CD4-positive, alpha-beta memory T cell (primary cell): ENCODE data around the gene PCDHGA4. TPM values are rescaled to one million over a fixed set of nuclear protein-coding genes. Genes with fewer than 3 reads are reported as not detected.
"Not testable (repeated sequence)": the region's sequence is repeated elsewhere in the genome, so short reads cannot be mapped to it uniquely, and the experiment has no call there.

Experiments
- CTCF ChIA-PET: fragments of 350-600 bp; sonication (Branson Sonifier 250); formaldehyde crosslinking; loops from one replicate; lab custom pipeline; 2021; ENCODE audit warnings: inconsistent platforms; ENCODE audit not compliant: partially characterized antibody; lab: Charles Lee
- POLR2A ChIA-PET: fragments of 350-600 bp; sonication (Branson Sonifier 250); formaldehyde crosslinking; loops from one replicate; lab custom pipeline; 2021; ENCODE audit not compliant: partially characterized antibody; lab: Charles Lee
- DNase-seq, 5 donors: peaks; one replicate each; pipeline versions ENCODE4 v3.0.0 to v3.0.0-alpha.2; 2020 to 2022; ENCODE audit warnings: mixed read lengths in 1 of 5
- H3K27ac ChIP-seq: one replicate; pipeline ENCODE4 v1.7.0; 2013; ENCODE audit warnings: low read depth, low read length
- H3K27me3 ChIP-seq: 2 replicates; pipeline ENCODE4 v1.7.0; 2013; ENCODE audit warnings: mild to moderate bottlenecking, low read length, moderate library complexity; ENCODE audit not compliant: insufficient read depth
- H3K36me3 ChIP-seq: 2 replicates; pipeline ENCODE4 v1.7.0; 2013; ENCODE audit warnings: mild to moderate bottlenecking, low read length, moderate library complexity; ENCODE audit not compliant: insufficient read depth
- H3K4me1 ChIP-seq: 2 replicates; pipeline ENCODE4 v1.7.0; 2013; ENCODE audit warnings: mild to moderate bottlenecking, low read length, moderate library complexity; ENCODE audit not compliant: insufficient read depth
- H3K4me3 ChIP-seq, 2 donors: one replicate each; pipeline ENCODE4 v1.7.0; 2013; ENCODE audit warnings: low read length in 2 of 2, mild to moderate bottlenecking in 1 of 2
- H3K9me3 ChIP-seq, 2 donors: one replicate each; pipeline ENCODE4 v1.7.0; 2013; ENCODE audit warnings: low read length in 2 of 2, control low read depth in 1 of 2; ENCODE audit not compliant: control insufficient read depth in 1 of 2
- H3K27ac Mint-ChIP-seq, 7 donors: one replicate each; pipeline ENCODE4 v1.8.0; 2020 to 2021; ENCODE audit warnings: mixed read lengths in 7 of 7, mild to moderate bottlenecking in 6 of 7, inconsistent platforms in 3 of 7, moderate library complexity in 3 of 7
- H3K27me3 Mint-ChIP-seq, 2 donors: one replicate each; pipeline ENCODE4 v1.8.0; 2020 to 2021; ENCODE audit warnings: mixed read lengths in 2 of 2
- H3K36me3 Mint-ChIP-seq, 2 donors: one replicate each; pipeline ENCODE4 v1.8.0; 2020 to 2021; ENCODE audit warnings: mixed read lengths in 2 of 2, inconsistent platforms in 1 of 2, mild to moderate bottlenecking in 1 of 2
- H3K4me1 Mint-ChIP-seq, 4 donors: one replicate each; pipeline ENCODE4 v1.8.0; 2020 to 2021; ENCODE audit warnings: mixed read lengths in 4 of 4, mild to moderate bottlenecking in 1 of 4
- H3K4me3 Mint-ChIP-seq, 8 donors: one replicate each; pipeline ENCODE4 v1.8.0; 2020 to 2021; ENCODE audit warnings: mixed read lengths in 8 of 8, mild to moderate bottlenecking in 7 of 8, moderate library complexity in 6 of 8, inconsistent platforms in 3 of 8
- H3K9me3 Mint-ChIP-seq, 8 donors: one replicate each; pipeline ENCODE4 v1.8.0; 2020 to 2021; ENCODE audit warnings: mixed read lengths in 8 of 8, mild to moderate bottlenecking in 5 of 8, inconsistent platforms in 3 of 8, moderate library complexity in 1 of 8
- intact Hi-C: fragments of 100-400 bp; cut with micrococcal nuclease; formaldehyde crosslinking; loops from one replicate; pipeline ENCODE4 v1.15.1; 2023
- polyA plus RNA-seq, 2 donors: library from polyadenylated mRNA; unstranded; fragments of 300-500 nt; fragmentation: Illumina TruSeq; gene quantifications; one replicate each; pipeline ENCODE4 v1.2.3, GENCODE V29; 2021
- total RNA-seq, 2 experiments: library from RNA; stranded (reverse); gene quantifications; one replicate each; pipeline ENCODE4 v1.2.3, GENCODE V29; 2021

The PCDHGA4 gene
- total and polyA plus RNA-seq, 4 experiments from 2014 or later = 0.47 TPM; not detected in 3

DNA sequence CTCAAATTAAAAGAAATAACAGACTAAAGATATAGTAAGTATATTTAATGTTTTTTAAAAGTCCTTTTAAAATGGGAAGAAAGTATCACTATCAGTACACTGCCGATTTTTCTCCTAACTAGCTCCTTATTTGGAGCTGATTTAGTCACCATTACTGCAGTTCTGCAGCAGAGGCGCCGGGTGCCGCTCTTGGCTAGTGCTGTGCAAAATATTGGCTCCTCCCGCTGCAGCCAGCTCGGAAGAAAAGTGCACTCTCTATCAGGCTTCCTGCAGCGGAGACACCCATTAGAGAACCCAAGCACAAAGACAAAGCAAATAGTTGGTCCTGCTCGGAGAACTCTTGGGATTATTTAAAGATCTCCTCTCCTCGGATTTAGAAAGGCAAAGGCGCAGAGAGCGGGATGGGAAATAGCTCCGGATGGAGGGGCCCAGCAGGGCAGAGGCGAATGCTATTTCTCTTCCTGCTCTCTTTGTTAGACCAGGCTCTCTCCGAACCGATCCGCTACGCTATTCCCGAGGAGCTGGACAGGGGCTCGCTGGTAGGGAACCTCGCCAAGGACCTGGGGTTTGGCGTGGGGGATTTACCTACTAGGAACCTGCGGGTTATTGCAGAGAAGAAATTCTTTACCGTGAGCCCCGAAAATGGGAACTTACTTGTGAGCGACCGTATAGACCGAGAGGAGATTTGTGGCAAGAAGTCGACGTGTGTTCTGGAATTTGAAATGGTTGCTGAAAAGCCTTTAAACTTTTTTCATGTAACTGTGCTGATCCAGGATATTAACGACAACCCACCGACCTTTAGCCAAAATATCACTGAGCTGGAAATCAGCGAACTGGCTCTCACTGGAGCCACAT, 15.4 kb downstream of the PCDHGA4 start, which contains the start of gene PCDHGB3:
TSS of gene PCDHGB3 (plus strand) at position 249 of the 855 bp plus-strand sequence. CDS start at position 402, 153 bp downstream.
- ChIA-PET POLR2A (interaction anchor here (0.7 to 0.9 kb wide), 2 partner anchors 50 to 194 kb away, joined by 3 to 4 read pairs; partner anchors contain the start of gene TAF7), CTCF (interaction anchor here (1.1 to 2.5 kb wide), 9 partner anchors 10 to 197 kb away, joined by 3 to 17 read pairs (median 7); partner anchors contain the start of gene PCDHGB4)
- H3K9me3 Mint-ChIP-seq = peaks cover 2 to 76% (median 53%) of the 10 kb centered on the region in 8 donors
- H3K36me3 Mint-ChIP-seq = peaks cover 7 to 8% of the 10 kb centered on the region in 2 donors
- no peaks in the 10 kb centered on the region for H3K9me3 ChIP-seq
- H3K27me3 ChIP-seq = peaks cover 20% of the 10 kb centered on the region
- H3K27ac Mint-ChIP-seq = peak within 1 kb of the TSS in 1 of 7 donors; percentile 68
- intact Hi-C loops = loop anchor here (1.0 kb wide), 2 partner anchors 142 to 194 kb away; no protein-coding TSS in a partner anchor
- peak in 4 of 5 donors; percentile 30 to 49 (median 37) for DNase-seq
- H3K4me1 ChIP-seq = peaks cover 6% of the 10 kb centered on the region
- H3K4me1 Mint-ChIP-seq = peaks cover 4 to 11% (median 8%) of the 10 kb centered on the region in 4 donors
- H3K36me3 ChIP-seq = no peaks in the 10 kb centered on the region
- peaks cover 43 to 46% of the 10 kb centered on the region in 2 donors for H3K27me3 Mint-ChIP-seq
- H3K4me3 Mint-ChIP-seq = peak within 1 kb of the TSS; percentile 69 to 89 (median 83)
- peak within 1 kb of the TSS in 1 of 2 donors; percentile 15 for H3K4me3 ChIP-seq
- H3K27ac ChIP-seq = no peak within 1 kb of the TSS

DNA sequence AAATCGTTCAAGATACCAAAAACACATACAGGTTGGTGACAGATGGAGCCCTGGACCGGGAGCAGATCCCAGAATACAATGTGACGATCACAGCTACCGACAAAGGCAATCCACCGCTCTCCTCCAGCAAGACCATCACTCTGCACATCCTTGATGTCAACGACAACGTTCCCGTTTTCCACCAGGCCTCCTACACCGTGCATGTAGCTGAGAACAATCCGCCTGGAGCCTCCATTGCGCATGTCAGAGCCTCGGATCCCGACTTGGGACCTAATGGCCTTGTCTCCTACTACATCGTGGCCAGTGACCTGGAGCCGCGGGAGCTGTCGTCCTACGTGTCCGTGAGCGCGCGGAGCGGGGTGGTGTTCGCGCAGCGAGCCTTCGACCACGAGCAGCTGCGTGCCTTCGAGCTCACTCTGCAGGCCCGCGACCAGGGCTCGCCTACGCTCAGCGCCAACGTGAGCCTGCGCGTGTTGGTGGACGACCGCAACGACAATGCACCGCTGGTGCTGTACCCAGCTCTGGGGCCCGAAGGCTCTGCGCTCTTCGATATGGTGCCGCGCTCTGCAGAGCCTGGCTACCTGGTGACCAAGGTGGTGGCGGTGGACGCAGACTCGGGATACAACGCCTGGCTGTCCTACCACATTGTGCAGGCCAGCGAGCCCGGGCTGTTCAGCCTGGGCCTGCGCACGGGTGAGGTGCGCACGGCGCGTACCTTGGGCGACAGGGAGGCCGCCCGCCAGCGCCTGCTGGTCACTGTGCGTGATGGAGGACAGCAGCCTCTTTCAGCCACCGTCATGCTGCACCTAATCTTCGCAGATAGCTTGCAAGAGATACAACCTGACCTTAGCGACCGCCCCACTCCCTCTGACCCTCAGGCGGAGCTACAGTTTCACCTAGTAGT, 17.0 kb downstream of the PCDHGA4 start:
- no peak for DNase-seq
- peaks cover 6 to 7% of the 10 kb centered on the region in 2 donors for H3K36me3 Mint-ChIP-seq
- H3K27me3 Mint-ChIP-seq = peaks cover 41 to 42% of the 10 kb centered on the region in 2 donors
- H3K27ac Mint-ChIP-seq = peak overlapping the region in 1 of 7 donors; percentile 13
- intact Hi-C loops = no loop called here
- no peak overlapping the region for H3K4me3 ChIP-seq
- H3K9me3 Mint-ChIP-seq = peaks cover 0 to 69% (median 50%) of the 10 kb centered on the region in 8 donors
- POLR2A ChIA-PET = no interaction called here
- CTCF ChIA-PET = interaction anchor here (1.0 to 2.5 kb wide), 3 partner anchors 8 to 153 kb away, joined by 3 to 17 read pairs (median 3); no protein-coding TSS in a partner anchor
- H3K36me3 ChIP-seq = no peaks in the 10 kb centered on the region
- H3K4me1 ChIP-seq = peaks cover 6% of the 10 kb centered on the region
- H3K4me3 Mint-ChIP-seq = no peak overlapping the region
- H3K4me1 Mint-ChIP-seq = peaks cover 4 to 11% (median 8%) of the 10 kb centered on the region in 4 donors
- H3K27me3 ChIP-seq = peaks cover 18% of the 10 kb centered on the region
- H3K9me3 ChIP-seq = no peaks in the 10 kb centered on the region
- H3K27ac ChIP-seq = no peak overlapping the region

DNA sequence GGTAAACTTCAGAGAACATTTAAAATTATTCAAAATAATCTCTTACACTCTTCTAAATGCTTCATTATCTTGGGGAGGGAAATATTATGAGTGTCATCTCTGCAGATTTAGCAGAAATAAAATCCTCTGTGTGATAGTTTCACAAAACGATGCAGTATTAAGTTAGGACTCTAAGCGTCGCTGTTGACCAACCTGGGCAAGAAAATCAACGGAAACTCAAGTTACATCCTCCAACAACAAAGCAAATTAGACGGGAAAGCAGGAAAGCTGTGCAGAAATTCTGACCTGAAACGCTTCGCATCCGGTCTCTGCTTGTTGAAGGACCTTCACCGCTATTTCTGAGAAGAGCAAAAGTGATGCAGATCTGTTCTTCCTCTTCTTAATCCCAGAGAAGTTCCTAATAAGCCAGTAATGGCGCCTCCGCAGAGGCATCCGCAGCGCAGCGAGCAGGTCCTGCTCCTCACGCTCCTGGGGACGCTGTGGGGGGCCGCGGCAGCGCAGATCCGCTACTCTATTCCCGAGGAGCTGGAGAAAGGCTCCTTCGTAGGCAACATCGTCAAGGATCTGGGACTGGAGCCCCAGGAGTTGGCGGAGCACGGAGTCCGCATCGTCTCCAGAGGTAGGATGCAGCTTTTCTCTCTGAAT, 19.0 kb downstream of the PCDHGA4 start, which contains the start of gene PCDHGA6:
TSS of gene PCDHGA6 (plus strand) at position 219 of the 645 bp plus-strand sequence. CDS start at position 412, 193 bp downstream.
- Mint-ChIP-seq H3K9me3 (peaks cover under 1 to 82% (median 51%) of the 10 kb centered on the region in 8 donors), H3K4me3 (peak within 1 kb of the TSS in 7 of 8 donors; percentile 12 to 64 (median 61)), H3K36me3 (peaks cover 6 to 7% of the 10 kb centered on the region in 2 donors), H3K27ac (no peak within 1 kb of the TSS), H3K27me3 (peaks cover 34 to 36% of the 10 kb centered on the region in 2 donors), H3K4me1 (peaks cover 4 to 11% (median 8%) of the 10 kb centered on the region in 4 donors)
- DNase-seq = no peak
- Histone ChIP-seq H3K27me3 (peaks cover 9% of the 10 kb centered on the region), H3K4me3 (no peak within 1 kb of the TSS), H3K27ac (no peak within 1 kb of the TSS), H3K9me3 (no peaks in the 10 kb centered on the region), H3K36me3 (no peaks in the 10 kb centered on the region), H3K4me1 (peaks cover 6% of the 10 kb centered on the region)
- intact Hi-C loops = no loop called here
- ChIA-PET POLR2A (no interaction called here), CTCF (interaction anchor here (0.9 to 2.2 kb wide), 4 partner anchors 39 to 193 kb away, joined by 3 to 8 read pairs (median 4); partner anchors contain the start of genes PCDHGA1 and PCDHGA10)

DNA sequence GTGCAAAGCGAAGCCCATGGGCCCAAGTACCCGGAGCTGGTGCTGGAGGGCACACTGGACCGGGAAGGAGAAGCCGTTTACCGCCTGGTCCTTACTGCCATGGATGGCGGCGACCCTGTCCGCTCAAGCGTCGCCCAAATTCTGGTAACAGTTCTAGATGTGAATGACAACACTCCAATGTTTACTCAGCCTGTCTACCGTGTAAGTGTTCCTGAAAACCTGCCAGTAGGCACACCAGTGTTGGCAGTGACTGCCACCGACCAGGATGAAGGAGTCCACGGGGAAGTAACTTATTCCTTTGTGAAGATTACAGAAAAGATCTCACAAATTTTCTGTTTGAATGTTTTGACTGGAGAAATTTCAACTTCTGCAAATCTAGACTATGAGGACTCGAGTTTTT, 19.8 kb downstream of the PCDHGA4 start:
- H3K27me3 ChIP-seq = peaks cover 9% of the 10 kb centered on the region
- Mint-ChIP-seq H3K4me3 (peak overlapping the region in 2 of 8 donors; percentile 9 to 33), H3K27me3 (peaks cover 36 to 38% of the 10 kb centered on the region in 2 donors), H3K27ac (no peak overlapping the region), H3K36me3 (peaks cover 6 to 7% of the 10 kb centered on the region in 2 donors), H3K9me3 (peaks cover 2 to 82% (median 54%) of the 10 kb centered on the region in 8 donors), H3K4me1 (peaks cover 3 to 9% (median 8%) of the 10 kb centered on the region in 4 donors)
- H3K4me3 ChIP-seq = no peak overlapping the region
- ChIA-PET POLR2A (no interaction called here), CTCF (interaction anchor here (1.5 to 2.2 kb wide), 2 partner anchors 149 to 192 kb away, joined by 4 to 8 read pairs; no protein-coding TSS in a partner anchor)
- no peak overlapping the region for H3K27ac ChIP-seq
- no peak for DNase-seq
- peaks cover 6% of the 10 kb centered on the region for H3K4me1 ChIP-seq
- H3K36me3 ChIP-seq = no peaks in the 10 kb centered on the region
- intact Hi-C loops = no loop called here
- H3K9me3 ChIP-seq = no peaks in the 10 kb centered on the region

DNA sequence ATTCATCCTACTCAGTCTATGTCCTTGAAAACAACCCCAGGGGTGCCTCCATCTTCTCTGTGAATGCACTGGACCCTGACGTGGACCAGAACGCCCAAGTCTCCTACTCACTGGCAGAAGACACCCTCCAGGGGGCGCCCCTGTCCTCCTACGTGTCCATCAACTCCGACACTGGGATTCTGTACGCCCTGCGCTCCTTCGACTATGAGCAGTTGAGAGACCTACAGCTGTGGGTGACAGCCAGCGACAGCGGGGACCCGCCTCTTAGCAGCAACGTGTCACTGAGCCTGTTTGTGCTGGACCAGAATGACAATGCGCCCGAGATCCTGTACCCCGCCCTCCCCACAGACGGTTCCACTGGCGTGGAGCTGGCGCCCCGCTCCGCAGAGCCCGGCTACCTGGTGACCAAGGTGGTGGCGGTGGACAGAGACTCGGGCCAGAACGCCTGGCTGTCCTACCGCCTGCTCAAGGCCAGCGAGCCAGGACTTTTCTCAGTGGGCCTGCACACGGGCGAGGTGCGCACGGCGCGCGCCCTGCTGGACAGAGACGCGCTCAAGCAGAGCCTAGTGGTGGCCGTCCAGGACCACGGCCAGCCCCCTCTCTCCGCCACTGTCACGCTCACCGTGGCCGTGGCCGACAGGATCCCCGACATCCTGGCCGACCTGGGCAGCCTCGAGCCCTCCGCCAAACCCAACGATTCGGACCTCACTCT, 20.8 kb downstream of the PCDHGA4 start:
- H3K9me3 ChIP-seq, DNase-seq, H3K4me3 Mint-ChIP-seq, H3K4me1 ChIP-seq, POLR2A ChIA-PET, H3K27ac ChIP-seq, H3K4me1 Mint-ChIP-seq, H3K36me3 ChIP-seq, intact Hi-C loops, H3K36me3 Mint-ChIP-seq, H3K27ac Mint-ChIP-seq, H3K27me3 ChIP-seq, H3K4me3 ChIP-seq: not testable (repeated sequence)
- Mint-ChIP-seq H3K27me3 (peaks cover 32% of the 10 kb centered on the region in 2 donors), H3K9me3 (peaks cover 2 to 80% (median 55%) of the 10 kb centered on the region in 8 donors)
- CTCF ChIA-PET = interaction anchor here (1.5 to 2.2 kb wide), 2 partner anchors 148 to 191 kb away, joined by 4 to 8 read pairs; no protein-coding TSS in a partner anchor
